ENCODE measurements around the gene DOCK9. TPM values are rescaled to one million over a fixed set of nuclear protein-coding genes. Genes with fewer than 3 reads are reported as not detected.

The DOCK9 gene
- polyA plus RNA-seq, 1 of the 3 experiments (the other 2 are of a cell fraction), result 16.6 TPM

DNA sequence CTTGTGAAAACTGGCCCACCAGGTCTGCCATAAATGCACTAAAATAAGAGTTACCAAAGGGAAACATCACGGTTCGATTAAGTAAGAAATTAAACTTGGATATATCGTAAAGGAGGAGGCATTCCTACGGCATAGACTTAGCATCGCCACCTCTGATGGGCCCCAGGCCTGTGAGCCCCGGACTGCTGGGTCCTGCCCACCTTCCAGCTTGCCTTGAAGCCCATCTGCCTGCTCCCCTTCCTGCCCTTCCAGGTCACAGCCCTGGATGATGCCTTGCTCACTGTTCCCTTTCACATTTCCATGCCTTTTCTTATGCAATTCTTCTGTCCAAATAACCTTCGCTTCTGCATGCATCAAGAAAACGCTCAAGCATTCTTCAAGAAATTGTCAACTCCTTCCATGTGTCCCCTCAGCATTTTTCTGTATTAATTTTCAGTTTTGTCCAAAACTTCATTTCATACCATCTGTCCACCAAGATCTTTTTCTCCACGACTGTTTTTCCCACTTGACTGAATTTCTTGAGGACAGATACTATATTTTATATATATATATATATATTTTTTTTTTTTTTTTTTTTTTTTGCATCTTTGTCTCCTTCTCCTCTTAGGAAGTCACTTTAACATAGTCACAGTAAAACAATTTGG, 91.2 kb downstream of the DOCK9 start:
- DNase-seq, result no peak
- no peak overlapping the region for H3K4me3 ChIP-seq (ENCODE audit: low read depth in 2 of 2, low read length in 1 of 2)
- H3K9me3 ChIP-seq, result no peaks in the 10 kb centered on the region
- ChIA-PET POLR2A (no interaction called here), CTCF (no interaction called here)
- H4K20me1 ChIP-seq (ENCODE audit: insufficient read depth), result no peaks in the 10 kb centered on the region
- no peaks in the 10 kb centered on the region for H3K79me2 ChIP-seq (ENCODE audit: insufficient read depth)
- no peak overlapping the region for H3K4me2 ChIP-seq
- 95% methylated on average over 9 of the region's 9 CpGs for WGBS (ENCODE audit: low lambda C conversion rate)
- H3K9me2 ChIP-seq, result no peaks in the 10 kb centered on the region
- no peak overlapping the region for H3K9ac ChIP-seq
- H3F3A ChIP-seq (replicated peaks; ENCODE audit: insufficient read depth), result no peaks in the 10 kb centered on the region
- no peak overlapping the region for H3K27ac ChIP-seq (ENCODE audit: low read depth in 2 of 2, low read length in 1 of 2)
- H2AFZ ChIP-seq (ENCODE audit: low read depth), result no peak overlapping the region
- H3K36me3 ChIP-seq (replicated peaks in 1 of 2; ENCODE audit: control insufficient read depth in 1 of 2, insufficient read depth in 2 of 2, low read length in 1 of 2), result peaks cover 12 to 23% of the 10 kb centered on the region in 2 experiments
- no peaks in the 10 kb centered on the region; a peak in 1 of 4 replicates for H3K4me1 ChIP-seq (ENCODE audit: control insufficient read depth in 1 of 2, insufficient read depth in 2 of 2, low read depth in 1 of 2, low read length in 1 of 2)
- no peaks in the 10 kb centered on the region for H3K27me3 ChIP-seq (ENCODE audit: insufficient read depth)
- TF ChIP-seq SIN3A (IDR thresholded peaks at IDR 0.05; ENCODE audit: borderline replicate concordance, low read depth, low read length), result no peak
- TF ChIP-seq EP300 (IDR thresholded peaks at IDR 0.05; ENCODE audit: borderline replicate concordance in 1 of 2, low read depth in 1 of 2, low read length in 1 of 2), result no peak
- TF ChIP-seq POLR2AphosphoS5 (IDR thresholded peaks at IDR 0.05; ENCODE audit: low read depth, low read length), result no peak
- no peak for TF ChIP-seq EZH2phosphoT487 (IDR thresholded peaks at IDR 0.05; ENCODE audit: borderline replicate concordance, low read depth)
- TF ChIP-seq FOSL2 (IDR thresholded peaks at IDR 0.05; ENCODE audit: borderline replicate concordance, low read depth), result no peak

- Histone ChIP-seq H2AFZ (ENCODE audit: low read depth) (no peak overlapping the region), H4K20me1 (ENCODE audit: insufficient read depth) (no peaks in the 10 kb centered on the region), H3K36me3 (replicated peaks in 1 of 2; ENCODE audit: control insufficient read depth in 1 of 2, insufficient read depth in 2 of 2, low read length in 1 of 2) (peaks cover 20 to 23% of the 10 kb centered on the region in 2 experiments), H3F3A (replicated peaks; ENCODE audit: insufficient read depth) (no peaks in the 10 kb centered on the region), H3K9me2 (no peaks in the 10 kb centered on the region), H3K9me3 (no peaks in the 10 kb centered on the region), H3K27me3 (ENCODE audit: insufficient read depth) (no peaks in the 10 kb centered on the region), H3K4me1 (ENCODE audit: control insufficient read depth in 1 of 2, insufficient read depth in 2 of 2, low read depth in 1 of 2, low read length in 1 of 2) (no peaks in the 10 kb centered on the region; a peak in 1 of 4 replicates), H3K4me2 (no peak overlapping the region), H3K79me2 (ENCODE audit: insufficient read depth) (no peaks in the 10 kb centered on the region), H3K9ac (no peak overlapping the region), H3K27ac (ENCODE audit: low read depth in 2 of 2, low read length in 1 of 2) (no peak overlapping the region), H3K4me3 (ENCODE audit: low read depth in 2 of 2, low read length in 1 of 2) (no peak overlapping the region)
- DNase-seq, result no peak
- WGBS (ENCODE audit: low lambda C conversion rate), result 100% methylated on average over 6 of the region's 6 CpGs
- ChIA-PET CTCF (interaction anchor here (0.6 kb wide), 1 partner anchor 1593 kb away, joined by 3 read pairs; no protein-coding TSS in a partner anchor), POLR2A (no interaction called here)
- TF ChIP-seq FOSL2 (IDR thresholded peaks at IDR 0.05; ENCODE audit: borderline replicate concordance, low read depth), result no peak
- no peak for TF ChIP-seq FOXJ3 (CRISPR knock-in tag; IDR thresholded peaks at IDR 0.05)
- TF ChIP-seq, protein P1, sequence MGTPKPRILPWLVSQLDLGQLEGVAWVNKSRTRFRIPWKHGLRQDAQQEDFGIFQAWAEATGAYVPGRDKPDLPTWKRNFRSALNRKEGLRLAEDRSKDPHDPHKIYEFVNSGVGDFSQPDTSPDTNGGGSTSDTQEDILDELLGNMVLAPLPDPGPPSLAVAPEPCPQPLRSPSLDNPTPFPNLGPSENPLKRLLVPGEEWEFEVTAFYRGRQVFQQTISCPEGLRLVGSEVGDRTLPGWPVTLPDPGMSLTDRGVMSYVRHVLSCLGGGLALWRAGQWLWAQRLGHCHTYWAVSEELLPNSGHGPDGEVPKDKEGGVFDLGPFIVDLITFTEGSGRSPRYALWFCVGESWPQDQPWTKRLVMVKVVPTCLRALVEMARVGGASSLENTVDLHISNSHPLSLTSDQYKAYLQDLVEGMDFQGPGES (IDR thresholded peaks at IDR 0.05; ENCODE audit: low read depth, low read length), result no peak
- TF ChIP-seq YY1 (IDR thresholded peaks at IDR 0.05; ENCODE audit: low read depth), result no peak
- TF ChIP-seq ZBTB33 (IDR thresholded peaks at IDR 0.05; ENCODE audit: borderline replicate concordance, low read depth), result no peak
- no peak for TF ChIP-seq MAX (IDR thresholded peaks at IDR 0.05; ENCODE audit: low read depth)
- TF ChIP-seq, protein P2, sequence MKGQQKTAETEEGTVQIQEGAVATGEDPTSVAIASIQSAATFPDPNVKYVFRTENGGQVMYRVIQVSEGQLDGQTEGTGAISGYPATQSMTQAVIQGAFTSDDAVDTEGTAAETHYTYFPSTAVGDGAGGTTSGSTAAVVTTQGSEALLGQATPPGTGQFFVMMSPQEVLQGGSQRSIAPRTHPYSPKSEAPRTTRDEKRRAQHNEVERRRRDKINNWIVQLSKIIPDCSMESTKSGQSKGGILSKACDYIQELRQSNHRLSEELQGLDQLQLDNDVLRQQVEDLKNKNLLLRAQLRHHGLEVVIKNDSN (IDR thresholded peaks at IDR 0.05; ENCODE audit: borderline replicate concordance, low read depth), result no peak
- no peak for TF ChIP-seq CTCF (IDR thresholded peaks at IDR 0.05)
- TF ChIP-seq POLR2AphosphoS5 (IDR thresholded peaks at IDR 0.05; ENCODE audit: low read depth, low read length), result no peak
- no peak for TF ChIP-seq CHD2 (IDR thresholded peaks at IDR 0.05; ENCODE audit: low read length, partially characterized antibody)
- TF ChIP-seq, protein P3, sequence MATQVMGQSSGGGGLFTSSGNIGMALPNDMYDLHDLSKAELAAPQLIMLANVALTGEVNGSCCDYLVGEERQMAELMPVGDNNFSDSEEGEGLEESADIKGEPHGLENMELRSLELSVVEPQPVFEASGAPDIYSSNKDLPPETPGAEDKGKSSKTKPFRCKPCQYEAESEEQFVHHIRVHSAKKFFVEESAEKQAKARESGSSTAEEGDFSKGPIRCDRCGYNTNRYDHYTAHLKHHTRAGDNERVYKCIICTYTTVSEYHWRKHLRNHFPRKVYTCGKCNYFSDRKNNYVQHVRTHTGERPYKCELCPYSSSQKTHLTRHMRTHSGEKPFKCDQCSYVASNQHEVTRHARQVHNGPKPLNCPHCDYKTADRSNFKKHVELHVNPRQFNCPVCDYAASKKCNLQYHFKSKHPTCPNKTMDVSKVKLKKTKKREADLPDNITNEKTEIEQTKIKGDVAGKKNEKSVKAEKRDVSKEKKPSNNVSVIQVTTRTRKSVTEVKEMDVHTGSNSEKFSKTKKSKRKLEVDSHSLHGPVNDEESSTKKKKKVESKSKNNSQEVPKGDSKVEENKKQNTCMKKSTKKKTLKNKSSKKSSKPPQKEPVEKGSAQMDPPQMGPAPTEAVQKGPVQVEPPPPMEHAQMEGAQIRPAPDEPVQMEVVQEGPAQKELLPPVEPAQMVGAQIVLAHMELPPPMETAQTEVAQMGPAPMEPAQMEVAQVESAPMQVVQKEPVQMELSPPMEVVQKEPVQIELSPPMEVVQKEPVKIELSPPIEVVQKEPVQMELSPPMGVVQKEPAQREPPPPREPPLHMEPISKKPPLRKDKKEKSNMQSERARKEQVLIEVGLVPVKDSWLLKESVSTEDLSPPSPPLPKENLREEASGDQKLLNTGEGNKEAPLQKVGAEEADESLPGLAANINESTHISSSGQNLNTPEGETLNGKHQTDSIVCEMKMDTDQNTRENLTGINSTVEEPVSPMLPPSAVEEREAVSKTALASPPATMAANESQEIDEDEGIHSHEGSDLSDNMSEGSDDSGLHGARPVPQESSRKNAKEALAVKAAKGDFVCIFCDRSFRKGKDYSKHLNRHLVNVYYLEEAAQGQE (IDR thresholded peaks at IDR 0.05; ENCODE audit: low read depth, low read length), result no peak
- TF ChIP-seq FOXM1 (IDR thresholded peaks at IDR 0.05; ENCODE audit: low read depth), result no peak
- no peak for TF ChIP-seq RFX5 (IDR thresholded peaks at IDR 0.05; ENCODE audit: low read length)
Measured at GRCh38 chr13:98885600-98885999, 92.3 kb downstream of the DOCK9 start.

All from SK-N-SH (cell line).